ENCODE measurements around the gene SVEP1.

Gene SVEP1

GRCh38 chr9:110521206-110521605 lies 58.3 kb downstream of the SVEP1 start:
- DNase-seq (ENCODE audit: low spot score) = no peak

GRCh38 chr9:110520120-110520701 lies 59.3 kb downstream of the SVEP1 start:
- no peak for DNase-seq (ENCODE audit: low spot score)

GRCh38 chr9:110517483-110517882 lies 62.1 kb downstream of the SVEP1 start:
- DNase-seq (ENCODE audit: low spot score) = no peak

GRCh38 chr9:110514897-110515296 lies 64.6 kb downstream of the SVEP1 start:
- DNase-seq (ENCODE audit: low spot score) = no peak

GRCh38 chr9:110512817-110513216 lies 66.7 kb downstream of the SVEP1 start:
- no peak for DNase-seq (ENCODE audit: low spot score)

GRCh38 chr9:110509792-110510191 lies 69.7 kb downstream of the SVEP1 start:
- no peak for DNase-seq (ENCODE audit: low spot score)

- DNase-seq (ENCODE audit: low spot score) = peak; percentile 0
Observed at GRCh38 chr9:110502842-110503241, 76.7 kb downstream of the SVEP1 start.

- no peak for DNase-seq (ENCODE audit: low spot score)
Observed at GRCh38 chr9:110499608-110500007, 79.9 kb downstream of the SVEP1 start.

GRCh38 chr9:110487196-110487595 lies 92.3 kb downstream of the SVEP1 start:
- DNase-seq (ENCODE audit: low spot score) = no peak

- no peak for DNase-seq (ENCODE audit: low spot score)
Observed at GRCh38 chr9:110486218-110486617, 93.3 kb downstream of the SVEP1 start.

GRCh38 chr9:110479481-110479880 lies 100.1 kb downstream of the SVEP1 start:
- no peak for DNase-seq (ENCODE audit: low spot score)

- no peak for DNase-seq (ENCODE audit: low spot score)
Observed at GRCh38 chr9:110476251-110476650, 103.3 kb downstream of the SVEP1 start.

GRCh38 chr9:110472111-110472510 lies 107.4 kb downstream of the SVEP1 start:
- no peak for DNase-seq (ENCODE audit: low spot score)

GRCh38 chr9:110468950-110469349 lies 110.6 kb downstream of the SVEP1 start:
- DNase-seq (ENCODE audit: low spot score) = no peak

GRCh38 chr9:110465190-110465589 lies 114.4 kb downstream of the SVEP1 start:
- no peak for DNase-seq (ENCODE audit: low spot score)

- DNase-seq (ENCODE audit: low spot score) = no peak
Observed at GRCh38 chr9:110464321-110464720, 115.2 kb downstream of the SVEP1 start.

- DNase-seq (ENCODE audit: low spot score) = no peak
Observed at GRCh38 chr9:110463499-110463898, 116.0 kb downstream of the SVEP1 start.

- no peak for DNase-seq (ENCODE audit: low spot score)
Observed at GRCh38 chr9:110457245-110457644, 122.3 kb downstream of the SVEP1 start.

GRCh38 chr9:110456681-110457080 lies 122.9 kb downstream of the SVEP1 start:
- DNase-seq (ENCODE audit: low spot score) = no peak

- no peak for DNase-seq (ENCODE audit: low spot score)
Observed at GRCh38 chr9:110455860-110456259, 123.7 kb downstream of the SVEP1 start.

- no peak for DNase-seq (ENCODE audit: low spot score)
Observed at GRCh38 chr9:110452227-110452801, 127.2 kb downstream of the SVEP1 start.

- no peak for DNase-seq (ENCODE audit: low spot score)
Observed at GRCh38 chr9:110451726-110452125, 127.8 kb downstream of the SVEP1 start.

- DNase-seq (ENCODE audit: low spot score) = no peak
Observed at GRCh38 chr9:110447476-110447875, 132.1 kb downstream of the SVEP1 start.

GRCh38 chr9:110446171-110446570 lies 133.4 kb downstream of the SVEP1 start:
- no peak for DNase-seq (ENCODE audit: low spot score)

All from activated CD4-positive, alpha-beta T cell treated with anti-CD3 and anti-CD28 coated beads, Interleukin-2, Interleukin-4, amounts not matched to agents 100 ng/mL and 50 ng/mL, durations not matched to agents 16 hours and 8 hours (primary cell).